Thymus (tissue), 11 donors: ENCODE results near the gene HOXB3. TPM values are rescaled to one million over a fixed set of nuclear protein-coding genes. Genes with fewer than 3 reads are reported as not detected.

ENCODE experiments used
- DNase-seq, 9 donors: peaks; one replicate each; pipeline ENCODE4 v3.0.0-alpha.2; 2013; ENCODE audit warnings: low spot score in 9 of 9, low read depth in 6 of 9, missing footprints in 1 of 9
- H3K27ac ChIP-seq, 2 donors: one replicate each; pipeline ENCODE4 v1.5.1; 2013; ENCODE audit warnings: control low read depth in 1 of 2, low read depth in 1 of 2, low read length in 1 of 2, mild to moderate bottlenecking in 1 of 2, moderate library complexity in 1 of 2
- H3K27me3 ChIP-seq, 2 donors: one replicate each; pipeline ENCODE4 v1.5.1; 2013; ENCODE audit warnings: low read length in 1 of 2; ENCODE audit not compliant: control insufficient read depth in 2 of 2, insufficient read depth in 1 of 2
- H3K36me3 ChIP-seq, 2 donors: one replicate each; pipeline ENCODE4 v1.5.1; 2013; ENCODE audit warnings: low read length in 1 of 2, mild to moderate bottlenecking in 1 of 2, moderate library complexity in 1 of 2; ENCODE audit not compliant: control insufficient read depth in 2 of 2, insufficient read depth in 2 of 2
- H3K4me1 ChIP-seq, 2 donors: one replicate each; pipeline ENCODE4 v1.5.1; 2013; ENCODE audit warnings: low read length in 2 of 2; ENCODE audit not compliant: control insufficient read depth in 2 of 2, insufficient read depth in 2 of 2
- H3K4me3 ChIP-seq, 2 donors: one replicate each; pipeline ENCODE4 v1.5.1; 2013; ENCODE audit warnings: low read length in 2 of 2, control low read depth in 1 of 2, mild to moderate bottlenecking in 1 of 2
- H3K9me3 ChIP-seq, 2 donors: one replicate each; pipeline ENCODE4 v1.5.1; 2013; ENCODE audit warnings: low read length in 1 of 2, mild to moderate bottlenecking in 1 of 2; ENCODE audit not compliant: control insufficient read depth in 2 of 2, insufficient read depth in 1 of 2
- WGBS: extraction: QIAGEN DNeasy Blood & Tissue Kit; methylation state at CpG from one replicate; pipeline ENCODE4 v1.1.7; 2013; 5-methylcytosine and 5-hydroxymethylcytosine counted together
- polyA plus RNA-seq: library from polyadenylated mRNA; stranded (reverse); fragments of 200-250 nt; gene quantifications from one replicate; pipeline ENCODE4 v1.2.3, GENCODE V29; 2013
- total RNA-seq: library from RNA; stranded (reverse); fragments of 120-200 nt; gene quantifications from one replicate; pipeline ENCODE4 v1.2.4, GENCODE V29; 2013
- donor health status: healthy.

The HOXB3 gene
- total and polyA plus RNA-seq, 2 donors: 1.5 to 3.3 TPM

GRCh38 chr17:48620461-48621139 lies 30.6 kb upstream of the HOXB3 start:
- no peak overlapping the region for H3K4me3 ChIP-seq
- 89% methylated on average over 6 of the region's 6 CpGs for WGBS
- DNase-seq: no peak

DNA sequence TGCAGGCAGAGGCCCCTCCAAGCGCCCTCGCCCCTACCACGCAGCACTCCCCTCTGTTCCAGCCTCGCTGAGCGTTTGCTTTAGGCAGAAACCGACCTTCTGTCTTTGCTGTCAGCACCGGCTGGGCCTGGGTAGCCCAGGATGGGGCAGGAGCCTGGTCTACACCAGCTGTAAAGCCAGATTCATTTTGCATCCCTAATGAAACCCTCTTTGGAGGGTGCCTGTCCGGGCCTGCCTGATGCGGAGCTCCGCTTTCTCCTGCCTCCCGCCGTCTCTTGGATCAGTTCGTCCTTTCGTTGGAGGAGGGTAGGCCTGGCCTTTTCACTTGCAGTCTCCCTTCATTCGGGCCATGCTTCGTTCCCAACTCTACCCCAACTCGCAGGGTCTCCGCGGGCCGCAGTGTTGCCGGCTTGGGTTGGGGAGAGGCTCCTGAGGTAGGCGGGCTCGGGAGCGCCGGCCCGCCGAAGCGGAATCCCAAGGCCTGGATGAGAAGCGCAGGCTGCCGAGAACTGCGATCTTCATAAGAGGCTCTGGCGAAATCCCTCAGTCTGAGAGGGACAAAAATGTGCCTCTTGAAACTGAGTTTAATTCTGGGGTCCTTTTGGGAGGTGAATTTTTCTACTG lies 29.9 kb upstream of the HOXB3 start:
- no peak overlapping the region for H3K27ac ChIP-seq
- peaks cover 92 to 100% of the 10 kb centered on the region in 2 donors for H3K27me3 ChIP-seq
- DNase-seq: no peak
- no peak overlapping the region for H3K4me3 ChIP-seq
- peaks cover 0 to 28% of the 10 kb centered on the region in 2 donors for H3K9me3 ChIP-seq
- 80% methylated on average over 32 of the region's 32 CpGs for WGBS
- H3K4me1 ChIP-seq: peaks cover 0 to 18% of the 10 kb centered on the region in 2 donors
- H3K36me3 ChIP-seq: no peaks in the 10 kb centered on the region

More at GRCh38 chr17:48620461-48621139, 30.6 kb upstream of the HOXB3 start:
- peaks cover 93 to 100% of the 10 kb centered on the region in 2 donors for H3K27me3 ChIP-seq
- H3K27ac ChIP-seq: no peak overlapping the region
- peaks cover 0 to 29% of the 10 kb centered on the region in 2 donors for H3K9me3 ChIP-seq
- H3K36me3 ChIP-seq: no peaks in the 10 kb centered on the region
- peaks cover 0 to 22% of the 10 kb centered on the region in 2 donors for H3K4me1 ChIP-seq

DNA sequence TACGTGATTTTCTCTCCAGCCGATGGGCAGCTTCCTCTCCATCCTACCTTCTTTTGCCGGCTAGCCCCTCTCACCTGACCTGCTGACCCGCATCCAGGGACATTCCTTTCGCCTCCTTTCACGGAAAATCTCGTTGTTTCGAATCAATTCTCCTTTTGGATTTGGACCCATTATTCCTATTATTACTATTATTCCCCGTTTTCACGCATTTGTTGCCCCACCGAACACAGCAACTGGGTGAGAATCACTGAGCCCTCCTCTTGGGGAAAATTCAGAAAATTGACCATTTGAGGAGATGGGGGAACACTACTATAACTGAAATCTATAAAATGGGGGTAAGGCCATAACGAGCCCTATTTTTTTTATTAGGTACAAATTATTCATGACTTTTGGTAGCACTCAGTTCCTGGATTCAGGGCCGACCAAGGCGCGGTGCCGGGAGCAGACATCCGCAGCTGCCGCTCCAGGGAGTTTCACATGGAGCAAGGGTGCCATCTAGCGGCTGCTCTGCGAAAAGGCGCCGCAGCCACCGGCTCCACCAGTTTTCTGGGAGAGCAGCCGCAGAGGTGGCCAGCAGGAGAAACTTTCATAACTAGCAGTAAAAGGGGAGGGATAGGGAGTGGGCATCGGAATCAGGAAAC lies 28.3 kb upstream of the HOXB3 start:
- peaks cover 89 to 100% of the 10 kb centered on the region in 2 donors for H3K27me3 ChIP-seq
- 4% methylated on average over 25 of the region's 25 CpGs for WGBS
- DNase-seq: peak in 8 of 9 donors; percentile 55 to 87 (median 73)

DNA sequence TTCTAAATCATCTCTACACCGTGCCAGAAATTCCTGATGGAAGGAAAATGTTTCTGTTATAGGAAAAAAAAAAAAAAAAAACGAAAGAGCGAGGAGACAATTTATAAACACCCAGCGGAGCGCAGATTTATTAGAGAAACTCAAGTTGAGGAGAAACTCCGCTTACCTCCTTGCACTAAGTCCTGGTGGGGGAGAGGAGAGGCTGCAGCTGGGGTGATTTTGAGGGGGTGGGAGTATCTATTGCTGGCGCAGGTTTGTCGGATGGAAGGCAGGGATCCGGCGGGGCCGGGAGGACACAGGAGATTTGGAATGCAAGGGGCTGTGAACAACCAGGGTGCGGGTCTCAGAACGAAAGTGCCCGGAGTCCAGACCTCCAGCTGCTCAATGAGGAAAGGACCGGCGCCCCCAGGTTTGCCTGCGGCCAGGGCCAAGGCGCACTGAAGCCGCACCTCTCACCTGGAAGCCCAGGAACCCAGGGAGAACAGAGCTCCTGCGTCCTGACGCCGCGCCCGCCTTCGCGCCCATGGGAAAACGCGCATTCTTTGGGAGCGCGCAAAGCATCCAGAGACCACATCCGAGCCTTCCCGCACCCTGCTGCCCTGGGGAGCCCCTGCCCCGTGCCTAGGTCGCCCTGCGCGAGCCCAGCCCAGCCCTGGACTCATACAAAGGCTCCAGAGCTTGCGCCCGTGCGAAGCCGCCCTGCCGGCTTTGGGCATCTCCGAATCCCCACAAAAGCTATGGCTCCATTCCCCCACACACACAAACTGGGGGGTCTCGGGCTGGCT lies 27.6 kb upstream of the HOXB3 start:
- no peak for DNase-seq
- peaks cover 1 to 24% of the 10 kb centered on the region in 2 donors for H3K9me3 ChIP-seq
- no peaks in the 10 kb centered on the region for H3K36me3 ChIP-seq
- H3K27me3 ChIP-seq: peaks cover 88 to 100% of the 10 kb centered on the region in 2 donors
- 11% methylated on average over 43 of the region's 43 CpGs for WGBS
- H3K4me3 ChIP-seq: no peak overlapping the region
- peaks cover 0 to 17% of the 10 kb centered on the region in 2 donors for H3K4me1 ChIP-seq
- no peak overlapping the region for H3K27ac ChIP-seq

More for the DNA sequence above, 28.3 kb upstream of the HOXB3 start:
- Histone ChIP-seq H3K27ac (no peak overlapping the region), H3K9me3 (peaks cover 1 to 24% of the 10 kb centered on the region in 2 donors), H3K36me3 (no peaks in the 10 kb centered on the region), H3K4me1 (peaks cover 0 to 15% of the 10 kb centered on the region in 2 donors), H3K4me3 (no peak overlapping the region)

DNA sequence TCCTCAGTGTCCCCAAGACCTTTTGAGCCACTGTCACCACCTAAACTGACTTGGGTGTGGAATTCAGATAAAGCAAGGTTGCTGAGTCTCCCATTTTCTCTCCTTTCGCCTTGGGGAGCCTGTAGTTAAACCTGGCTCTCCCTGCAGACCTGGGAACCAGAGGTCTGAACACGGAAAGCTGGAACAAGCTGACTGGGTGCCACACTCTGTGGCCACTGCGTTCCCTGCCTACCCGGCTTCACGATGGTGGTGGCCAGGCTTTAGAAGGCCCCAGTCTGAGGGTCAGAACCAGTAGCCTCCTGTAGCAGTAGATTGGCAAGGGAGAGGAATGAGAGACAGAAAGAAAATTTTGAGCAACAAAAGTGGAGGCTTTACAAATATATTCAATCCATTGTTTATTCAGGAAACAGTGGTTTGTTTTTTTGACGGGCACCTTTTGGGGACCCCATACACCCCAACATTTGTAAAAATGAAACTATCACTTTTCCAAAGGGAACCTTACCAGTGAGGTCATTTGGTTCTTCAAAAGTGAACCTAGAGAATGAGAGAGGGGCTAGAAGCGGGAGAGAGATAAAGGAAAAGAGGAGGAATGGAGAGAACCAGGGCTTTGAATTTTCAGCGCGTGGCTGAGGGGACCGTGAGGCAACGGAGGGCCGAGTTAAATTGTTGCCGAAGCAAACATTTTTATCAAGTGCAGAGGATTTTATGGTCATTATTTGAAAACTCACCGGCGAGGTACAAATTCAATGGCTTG lies 26.9 kb upstream of the HOXB3 start:
- H3K27ac ChIP-seq: no peak overlapping the region
- no peak overlapping the region for H3K4me3 ChIP-seq
- DNase-seq: no peak
- H3K4me1 ChIP-seq: peaks cover 0 to 22% of the 10 kb centered on the region in 2 donors
- WGBS: 57% methylated on average over 15 of the region's 15 CpGs
- H3K36me3 ChIP-seq: no peaks in the 10 kb centered on the region
- H3K27me3 ChIP-seq: peaks cover 90 to 100% of the 10 kb centered on the region in 2 donors
- peaks cover 1 to 27% of the 10 kb centered on the region in 2 donors for H3K9me3 ChIP-seq

GRCh38 chr17:48615963-48616716 lies 26.1 kb upstream of the HOXB3 start:
- Histone ChIP-seq H3K4me3 (no peak overlapping the region), H3K27me3 (peaks cover 90 to 100% of the 10 kb centered on the region in 2 donors), H3K27ac (no peak overlapping the region), H3K36me3 (no peaks in the 10 kb centered on the region), H3K9me3 (peaks cover 1 to 27% of the 10 kb centered on the region in 2 donors), H3K4me1 (peaks cover under 1 to 28% of the 10 kb centered on the region in 2 donors)
- no peak for DNase-seq
- 49% methylated on average over 17 of the region's 17 CpGs for WGBS

GRCh38 chr17:48615047-48615962 lies 25.3 kb upstream of the HOXB3 start, which contains the start of gene HOXB8:
HOXB8 (minus strand) TSS chr17:48615292; CDS start chr17:48614704, 588 bp downstream.
- 17% methylated on average over 41 of the region's 41 CpGs for WGBS
- Histone ChIP-seq H3K36me3 (no peaks in the 10 kb centered on the region), H3K4me1 (peaks cover 7 to 37% of the 10 kb centered on the region in 2 donors), H3K27ac (no peak within 1 kb of the TSS), H3K9me3 (peaks cover 1 to 34% of the 10 kb centered on the region in 2 donors), H3K27me3 (peaks cover 90 to 100% of the 10 kb centered on the region in 2 donors), H3K4me3 (no peak within 1 kb of the TSS)
- DNase-seq: no peak
